HCT116 (cell line): Measurements from ENCODE around the gene AIMP1. TPM values are rescaled to one million over a fixed set of nuclear protein-coding genes. Genes with fewer than 3 reads are reported as not detected.

Source experiments
- ATAC-seq: fragments of 200-7000 bp; cut with Tn5 transposase; 2 replicates; pipeline ENCODE4 v1.9.1; 2020; ENCODE audit warnings: mild to moderate bottlenecking, moderate library complexity
- BruUV-seq: library from RNA; stranded (reverse); fragments of 400-500 nt; replicated peaks from 2 replicates; lab custom pipeline; 2021; lab: Mats Ljungman, UMichigan
- CTCF ChIA-PET: fragments of 300-600 bp; sonication (Branson Sonifier 250); formaldehyde crosslinking; loops from one replicate; lab custom pipeline; 2021; ENCODE audit warnings: antibody characterized with exemption; lab: Charles Lee
- POLR2A ChIA-PET: fragments of 300-600, 350-600 bp; sonication (Branson Sonifier 250); formaldehyde crosslinking; loops from one replicate; lab custom pipeline; 2021; ENCODE audit warnings: antibody characterized with exemption; lab: Charles Lee
- RAD21 ChIA-PET, 2 experiments: fragments of 300-600 bp; sonication (Branson Sonifier 250); formaldehyde crosslinking; loops; one replicate each; lab custom pipeline; 2023; ENCODE audit warnings: low total read pairs in 2 of 2; ENCODE audit not compliant: uncharacterized antibody in 2 of 2, unreplicated experiment in 2 of 2, low non-redundant PET in 1 of 2; lab: Charles Lee
- DNase-seq: peaks from one replicate; pipeline ENCODE4 v3.0.0-alpha.2; 2010; ENCODE audit warnings: low read depth, low spot score
- H2AFZ ChIP-seq: fragments of 200-600 bp; shearing (Covaris generic), sonication (generic); 2 replicates; pipeline ENCODE4 v1.6.1; 2017; ENCODE audit warnings: low read depth, mixed run types, mixed read lengths, antibody characterized with exemption, low read length; ENCODE audit not compliant: poor library complexity, severe bottlenecking
- H3K27ac ChIP-seq: 2 replicates; pipeline ENCODE4 v1.5.1; 2012; ENCODE audit warnings: low read depth, low read length
- H3K27me3 ChIP-seq: fragments of 200-600 bp; sonication (generic); 2 replicates; pipeline ENCODE4 v1.6.1; 2016; ENCODE audit warnings: mixed run types, low read length, mixed read lengths; ENCODE audit not compliant: insufficient read depth
- H3K36me3 ChIP-seq, 2 experiments: fragments of 200-500 bp in 1 of 2; fragments of 200-600 bp in 1 of 2; sonication (Bioruptor generic) in 1 of 2; sonication (generic) in 1 of 2; 2 replicates each; pipeline versions ENCODE4 v1.5.1 to v1.6.1; 2014 to 2016; ENCODE audit warnings: low read length in 2 of 2, inconsistent platforms in 1 of 2, mixed read lengths in 1 of 2, mixed run types in 1 of 2; ENCODE audit not compliant: insufficient read depth in 2 of 2, control insufficient read depth in 1 of 2
- H3K4me1 ChIP-seq, 2 experiments: fragments of 200-600 bp in 1 of 2; sonication (generic) in 1 of 2; 2 replicates each; pipeline versions ENCODE4 v1.5.1 to v1.6.1; 2012 to 2017; ENCODE audit warnings: low read length in 2 of 2, inconsistent platforms in 1 of 2, mild to moderate bottlenecking in 1 of 2, mixed read lengths in 1 of 2, mixed run types in 1 of 2, moderate library complexity in 1 of 2; ENCODE audit not compliant: insufficient read depth in 2 of 2, control insufficient read depth in 1 of 2
- H3K4me2 ChIP-seq: fragments of 200-600 bp; sonication (generic); 2 replicates; pipeline ENCODE4 v1.6.1; 2017; ENCODE audit warnings: mixed run types, low read length, mixed read lengths
- H3K4me3 ChIP-seq, 2 experiments: fragments of 200-600 bp in 1 of 2; sonication (generic) in 1 of 2; replicated peaks in 1 of 2; 2 replicates each; pipeline ENCODE4 v1.5.1; 2011 to 2016; ENCODE audit warnings: low read length in 2 of 2, control low read depth in 1 of 2, low read depth in 1 of 2, mild to moderate bottlenecking in 1 of 2, mixed read lengths in 1 of 2, mixed run types in 1 of 2
- H3K79me2 ChIP-seq: fragments of 200-600 bp; sonication (generic); 2 replicates; pipeline ENCODE4 v1.6.1; 2017; ENCODE audit warnings: mild to moderate bottlenecking, mixed run types, low read length, moderate library complexity, mixed read lengths; ENCODE audit not compliant: insufficient read depth
- H3K9ac ChIP-seq: fragments of 200-600 bp; sonication (generic); 2 replicates; pipeline ENCODE4 v1.6.1; 2016; ENCODE audit warnings: low read length, mixed read lengths
- H3K9me2 ChIP-seq: fragments of 200-600 bp; sonication (generic), shearing (Covaris generic); 2 replicates; pipeline ENCODE4 v1.6.1; 2017; ENCODE audit warnings: mixed run types, mild to moderate bottlenecking, moderate library complexity; ENCODE audit not compliant: insufficient read depth
- H3K9me3 ChIP-seq, 2 experiments: fragments of 200-500 bp in 1 of 2; fragments of 200-600 bp in 1 of 2; sonication (Bioruptor generic) in 1 of 2; sonication (generic) in 1 of 2; 2 replicates each; pipeline ENCODE4 v1.6.1; 2014 to 2017; ENCODE audit warnings: low read length in 2 of 2, mixed read lengths in 2 of 2, inconsistent platforms in 1 of 2, low read depth in 1 of 2, mild to moderate bottlenecking in 1 of 2, mixed run types in 1 of 2, moderate library complexity in 1 of 2; ENCODE audit not compliant: control insufficient read depth in 1 of 2, insufficient read depth in 1 of 2
- H4K20me1 ChIP-seq: fragments of 200-600 bp; sonication (generic), shearing (Covaris generic); 2 replicates; pipeline ENCODE4 v1.6.1; 2017; ENCODE audit warnings: mixed run types, mild to moderate bottlenecking, moderate library complexity; ENCODE audit not compliant: insufficient read depth
- EGR1 ChIP-seq: IDR thresholded peaks from 2 replicates; pipeline ENCODE4 v1.6.1; 2012; ENCODE audit warnings: low read depth
- EZH2 ChIP-seq: fragments of 200-600 bp; sonication (generic); IDR thresholded peaks from 2 replicates; pipeline ENCODE4 v1.6.1; 2017; ENCODE audit warnings: antibody characterized with exemption, mixed run types
- EZH2phosphoT487 ChIP-seq: fragments of 200-600 bp; IDR thresholded peaks from 2 replicates; pipeline ENCODE4 v1.6.1; 2018; ENCODE audit warnings: antibody characterized with exemption, borderline replicate concordance
- FOSL1 ChIP-seq: IDR thresholded peaks from 2 replicates; pipeline ENCODE4 v1.6.1; 2012; ENCODE audit warnings: low read depth
- JUND ChIP-seq: IDR thresholded peaks from 2 replicates; pipeline ENCODE4 v1.6.1; 2012
- RAD21 ChIP-seq: IDR thresholded peaks from 2 replicates; pipeline ENCODE4 v1.6.1; 2012; ENCODE audit warnings: low read depth, mild to moderate bottlenecking
- SIN3A ChIP-seq: IDR thresholded peaks from 2 replicates; pipeline ENCODE4 v1.6.1; 2012; ENCODE audit warnings: low read depth
- SP1 ChIP-seq: IDR thresholded peaks from 2 replicates; pipeline ENCODE4 v1.6.1; 2012; ENCODE audit warnings: low read depth
- SRF ChIP-seq: IDR thresholded peaks from 2 replicates; pipeline ENCODE4 v1.6.1; 2012; ENCODE audit warnings: low read depth
- ZNF274 ChIP-seq: fragments of 200-500 bp; sonication (Bioruptor generic); IDR thresholded peaks from 2 replicates; pipeline ENCODE4 v1.6.1; 2014; ENCODE audit warnings: mild to moderate bottlenecking, low read depth, low read length, inconsistent platforms
- intact Hi-C: fragments of 100-400 bp; cut with micrococcal nuclease; formaldehyde crosslinking; loops from 2 replicates; pipeline ENCODE4 v1.10.0; 2022
- total RNA-seq: library from RNA; stranded (reverse); gene quantifications from one replicate; pipeline ENCODE4 v1.2.1, GENCODE V29; 2021; ENCODE audit not compliant: unreplicated experiment
- TF ChIP-seq, protein P1 (sequence below): IDR thresholded peaks from 2 replicates; pipeline ENCODE4 v1.6.1; 2012
- TF ChIP-seq, protein P2 (sequence below): IDR thresholded peaks from 2 replicates; pipeline ENCODE4 v1.6.1; 2012; ENCODE audit warnings: low read depth
- TF ChIP-seq, protein P3 (sequence below), 3 experiments: fragments of 200-600 bp in 1 of 3; sonication (generic) in 1 of 3; IDR thresholded peaks in 2 of 3; conservative IDR thresholded peaks in 1 of 3; 2 replicates each; pipeline ENCODE4 v1.5.1; 2012 to 2017; ENCODE audit warnings: low read depth in 2 of 3, low read length in 2 of 3, antibody characterized with exemption in 1 of 3, borderline replicate concordance in 1 of 3, control low read depth in 1 of 3, mild to moderate bottlenecking in 1 of 3, mixed read lengths in 1 of 3, mixed run types in 1 of 3, moderate library complexity in 1 of 3; ENCODE audit not compliant: insufficient read depth in 1 of 3

Gene AIMP1
- total RNA-seq, 1 experiment from 2014 or later: 67.4 TPM

DNA sequence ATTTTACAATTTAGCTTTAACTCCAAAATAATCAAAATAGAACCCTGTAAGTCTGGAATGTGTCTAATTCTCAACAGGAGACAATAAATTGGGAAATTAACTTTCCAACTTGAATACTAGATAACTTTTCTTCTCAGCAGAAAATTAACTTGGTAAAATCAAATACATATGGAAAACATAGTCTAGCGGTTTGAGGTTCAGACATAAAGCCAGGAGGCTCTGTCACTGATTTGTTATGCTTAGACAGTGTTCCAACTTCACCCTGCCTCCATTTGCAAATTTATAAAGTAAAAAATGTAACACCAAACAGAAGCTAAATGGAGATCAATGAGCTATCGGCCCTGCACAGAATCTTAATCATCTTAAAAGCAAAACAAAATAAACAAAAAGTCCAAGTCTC is 46.6 kb upstream of the AIMP1 start:
- Histone ChIP-seq H3K79me2 (no peaks in the 10 kb centered on the region), H3K4me3 (no peak overlapping the region), H3K9me2 (no peaks in the 10 kb centered on the region), H3K27ac (no peak overlapping the region), H3K27me3 (no peaks in the 10 kb centered on the region), H2AFZ (no peak overlapping the region), H3K4me2 (no peak overlapping the region), H4K20me1 (no peaks in the 10 kb centered on the region), H3K9me3 (no peaks in the 10 kb centered on the region), H3K36me3 (no peaks in the 10 kb centered on the region)
- intact Hi-C loops: loop anchor here (5.0 kb wide), 3 partner anchors 538 to 1248 kb away; no protein-coding TSS in a partner anchor
- RAD21 ChIA-PET: no interaction called here
- no TSS peak for BruUV-seq
- CTCF ChIA-PET: no interaction called here
- POLR2A ChIA-PET: no interaction called here
- TF ChIP-seq ZNF274: no peak
- TF ChIP-seq, all 23 proteins: peak for 0
- H3K4me1 ChIP-seq: no peaks in the 10 kb centered on the region
- ATAC-seq (no peak), DNase-seq (no peak)
- no peak overlapping the region for H3K9ac ChIP-seq

DNA sequence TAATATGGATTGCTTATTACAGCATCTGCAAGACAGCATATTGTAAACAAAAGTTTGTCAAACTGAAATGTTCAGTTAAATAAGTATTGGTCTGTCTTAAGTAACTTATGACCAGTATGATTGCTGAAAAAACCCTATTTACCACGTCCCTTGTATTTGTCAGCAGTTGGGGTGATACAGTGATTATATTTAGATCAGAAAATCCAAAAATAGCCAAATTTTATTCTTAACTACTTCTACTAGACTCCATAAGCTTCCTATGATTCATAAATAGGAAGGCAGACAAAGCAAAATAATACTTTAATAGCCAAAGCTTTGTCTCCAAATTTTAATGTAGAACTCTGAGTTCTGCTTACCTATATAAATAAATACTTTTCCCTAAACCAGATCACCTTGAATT is 45.6 kb upstream of the AIMP1 start:
- H3K79me2 ChIP-seq: no peaks in the 10 kb centered on the region
- no peak for DNase-seq
- H4K20me1 ChIP-seq: no peaks in the 10 kb centered on the region
- POLR2A ChIA-PET: no interaction called here
- H3K27ac ChIP-seq: no peak overlapping the region
- no peaks in the 10 kb centered on the region for H3K9me2 ChIP-seq
- no peaks in the 10 kb centered on the region for H3K9me3 ChIP-seq
- H3K4me2 ChIP-seq: no peak overlapping the region
- RAD21 ChIA-PET: no interaction called here
- intact Hi-C loops: no loop called here
- no TSS peak for BruUV-seq
- H2AFZ ChIP-seq: no peak overlapping the region
- H3K4me1 ChIP-seq: no peaks in the 10 kb centered on the region
- H3K36me3 ChIP-seq: no peaks in the 10 kb centered on the region
- no peak for ATAC-seq
- no peak overlapping the region for H3K4me3 ChIP-seq
- CTCF ChIA-PET: interaction anchor here (1.4 kb wide), 1 partner anchor 33 kb away, joined by 3 read pairs; no protein-coding TSS in a partner anchor
- H3K27me3 ChIP-seq: no peaks in the 10 kb centered on the region
- H3K9ac ChIP-seq: no peak overlapping the region
- TF ChIP-seq SIN3A (no peak), EZH2phosphoT487 (no peak), EZH2 (no peak), SRF (no peak), SP1 (no peak), JUND (no peak), FOSL1 (no peak), EGR1 (no peak), RAD21 (no peak)
- TF ChIP-seq, protein P1, sequence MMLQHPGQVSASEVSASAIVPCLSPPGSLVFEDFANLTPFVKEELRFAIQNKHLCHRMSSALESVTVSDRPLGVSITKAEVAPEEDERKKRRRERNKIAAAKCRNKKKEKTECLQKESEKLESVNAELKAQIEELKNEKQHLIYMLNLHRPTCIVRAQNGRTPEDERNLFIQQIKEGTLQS: no peak
- TF ChIP-seq, protein P2, sequence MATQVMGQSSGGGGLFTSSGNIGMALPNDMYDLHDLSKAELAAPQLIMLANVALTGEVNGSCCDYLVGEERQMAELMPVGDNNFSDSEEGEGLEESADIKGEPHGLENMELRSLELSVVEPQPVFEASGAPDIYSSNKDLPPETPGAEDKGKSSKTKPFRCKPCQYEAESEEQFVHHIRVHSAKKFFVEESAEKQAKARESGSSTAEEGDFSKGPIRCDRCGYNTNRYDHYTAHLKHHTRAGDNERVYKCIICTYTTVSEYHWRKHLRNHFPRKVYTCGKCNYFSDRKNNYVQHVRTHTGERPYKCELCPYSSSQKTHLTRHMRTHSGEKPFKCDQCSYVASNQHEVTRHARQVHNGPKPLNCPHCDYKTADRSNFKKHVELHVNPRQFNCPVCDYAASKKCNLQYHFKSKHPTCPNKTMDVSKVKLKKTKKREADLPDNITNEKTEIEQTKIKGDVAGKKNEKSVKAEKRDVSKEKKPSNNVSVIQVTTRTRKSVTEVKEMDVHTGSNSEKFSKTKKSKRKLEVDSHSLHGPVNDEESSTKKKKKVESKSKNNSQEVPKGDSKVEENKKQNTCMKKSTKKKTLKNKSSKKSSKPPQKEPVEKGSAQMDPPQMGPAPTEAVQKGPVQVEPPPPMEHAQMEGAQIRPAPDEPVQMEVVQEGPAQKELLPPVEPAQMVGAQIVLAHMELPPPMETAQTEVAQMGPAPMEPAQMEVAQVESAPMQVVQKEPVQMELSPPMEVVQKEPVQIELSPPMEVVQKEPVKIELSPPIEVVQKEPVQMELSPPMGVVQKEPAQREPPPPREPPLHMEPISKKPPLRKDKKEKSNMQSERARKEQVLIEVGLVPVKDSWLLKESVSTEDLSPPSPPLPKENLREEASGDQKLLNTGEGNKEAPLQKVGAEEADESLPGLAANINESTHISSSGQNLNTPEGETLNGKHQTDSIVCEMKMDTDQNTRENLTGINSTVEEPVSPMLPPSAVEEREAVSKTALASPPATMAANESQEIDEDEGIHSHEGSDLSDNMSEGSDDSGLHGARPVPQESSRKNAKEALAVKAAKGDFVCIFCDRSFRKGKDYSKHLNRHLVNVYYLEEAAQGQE: no peak
- TF ChIP-seq, protein P3, sequence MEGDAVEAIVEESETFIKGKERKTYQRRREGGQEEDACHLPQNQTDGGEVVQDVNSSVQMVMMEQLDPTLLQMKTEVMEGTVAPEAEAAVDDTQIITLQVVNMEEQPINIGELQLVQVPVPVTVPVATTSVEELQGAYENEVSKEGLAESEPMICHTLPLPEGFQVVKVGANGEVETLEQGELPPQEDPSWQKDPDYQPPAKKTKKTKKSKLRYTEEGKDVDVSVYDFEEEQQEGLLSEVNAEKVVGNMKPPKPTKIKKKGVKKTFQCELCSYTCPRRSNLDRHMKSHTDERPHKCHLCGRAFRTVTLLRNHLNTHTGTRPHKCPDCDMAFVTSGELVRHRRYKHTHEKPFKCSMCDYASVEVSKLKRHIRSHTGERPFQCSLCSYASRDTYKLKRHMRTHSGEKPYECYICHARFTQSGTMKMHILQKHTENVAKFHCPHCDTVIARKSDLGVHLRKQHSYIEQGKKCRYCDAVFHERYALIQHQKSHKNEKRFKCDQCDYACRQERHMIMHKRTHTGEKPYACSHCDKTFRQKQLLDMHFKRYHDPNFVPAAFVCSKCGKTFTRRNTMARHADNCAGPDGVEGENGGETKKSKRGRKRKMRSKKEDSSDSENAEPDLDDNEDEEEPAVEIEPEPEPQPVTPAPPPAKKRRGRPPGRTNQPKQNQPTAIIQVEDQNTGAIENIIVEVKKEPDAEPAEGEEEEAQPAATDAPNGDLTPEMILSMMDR (IDR thresholded peaks at IDR 0.05 in 2 of 3, conservative IDR thresholded peaks at IDR 0.05 in 1 of 3; ENCODE audit: borderline replicate concordance in 1 of 3, insufficient read depth in 1 of 3, low read depth in 2 of 3, low read length in 2 of 3): no peak
